Ovary (tissue), 3 donors: ENCODE results near the gene NKAIN2.
"Not testable (repeated sequence)": the region's sequence is repeated elsewhere in the genome, so short reads cannot be mapped to it uniquely, and the experiment has no call there.

Experiments used
- EP300 ChIP-seq: sonication (generic); formaldehyde crosslinking; IDR thresholded peaks from one replicate; pipeline ENCODE4 v1.6.1; 2017; ENCODE audit warnings: antibody characterized with exemption
- POLR2A ChIP-seq: fragments of 450-650 bp; IDR thresholded peaks from one replicate; pipeline ENCODE4 v1.6.1; 2017; ENCODE audit warnings: antibody characterized with exemption, mild to moderate bottlenecking, moderate library complexity
- TF ChIP-seq, protein P1 (sequence below), 3 donors: fragments of 450-650 bp in 2 of 3; fragments of 200-600 bp in 1 of 3; IDR thresholded peaks; one replicate each; pipeline versions ENCODE4 v1.5.1 to v1.8.0; 2016 to 2022; ENCODE audit warnings: antibody characterized with exemption in 3 of 3, mild to moderate bottlenecking in 1 of 3
- donor health status: DM: no; HTN: no; CAD: no.

DNA sequence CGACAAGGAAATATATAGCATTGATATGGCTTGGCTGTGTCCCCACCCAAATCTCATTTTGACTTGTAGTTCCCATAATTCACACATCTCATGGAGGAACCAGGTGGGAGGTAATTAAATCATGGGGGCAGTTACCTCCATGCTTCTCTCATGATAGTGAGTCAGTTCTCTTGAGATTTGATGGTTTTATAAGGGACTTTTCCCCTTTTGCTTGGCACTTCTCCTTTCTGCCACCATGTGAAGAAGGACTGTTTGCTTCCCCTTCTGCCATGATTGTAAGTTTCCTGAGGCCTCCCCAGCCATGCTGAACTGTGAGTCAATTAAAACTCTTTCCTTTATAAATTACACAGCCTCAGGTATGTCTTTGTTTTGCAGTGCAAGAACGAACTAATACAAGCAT is 756.4 kb downstream of the NKAIN2 start:
- TF ChIP-seq, protein P1, sequence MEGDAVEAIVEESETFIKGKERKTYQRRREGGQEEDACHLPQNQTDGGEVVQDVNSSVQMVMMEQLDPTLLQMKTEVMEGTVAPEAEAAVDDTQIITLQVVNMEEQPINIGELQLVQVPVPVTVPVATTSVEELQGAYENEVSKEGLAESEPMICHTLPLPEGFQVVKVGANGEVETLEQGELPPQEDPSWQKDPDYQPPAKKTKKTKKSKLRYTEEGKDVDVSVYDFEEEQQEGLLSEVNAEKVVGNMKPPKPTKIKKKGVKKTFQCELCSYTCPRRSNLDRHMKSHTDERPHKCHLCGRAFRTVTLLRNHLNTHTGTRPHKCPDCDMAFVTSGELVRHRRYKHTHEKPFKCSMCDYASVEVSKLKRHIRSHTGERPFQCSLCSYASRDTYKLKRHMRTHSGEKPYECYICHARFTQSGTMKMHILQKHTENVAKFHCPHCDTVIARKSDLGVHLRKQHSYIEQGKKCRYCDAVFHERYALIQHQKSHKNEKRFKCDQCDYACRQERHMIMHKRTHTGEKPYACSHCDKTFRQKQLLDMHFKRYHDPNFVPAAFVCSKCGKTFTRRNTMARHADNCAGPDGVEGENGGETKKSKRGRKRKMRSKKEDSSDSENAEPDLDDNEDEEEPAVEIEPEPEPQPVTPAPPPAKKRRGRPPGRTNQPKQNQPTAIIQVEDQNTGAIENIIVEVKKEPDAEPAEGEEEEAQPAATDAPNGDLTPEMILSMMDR (IDR thresholded peaks at IDR 0.05) = not testable (repeated sequence)
- not testable (repeated sequence) for TF ChIP-seq EP300, POLR2A
